ENCODE measurements around the gene LARGE1. TPM values are rescaled to one million over a fixed set of nuclear protein-coding genes. Genes with fewer than 3 reads are reported as not detected.

LARGE1 gene
- polyA plus RNA-seq, 3 donors = 0.05 to 0.13 TPM; not detected in 1

GRCh38 chr22:33459137-33459536 is 461.1 kb downstream of the LARGE1 start:
- Mint-ChIP-seq H3K27ac (no peak overlapping the region), H3K36me3 (no peaks in the 10 kb centered on the region), H3K4me3 (no peak overlapping the region), H3K4me1 (no peaks in the 10 kb centered on the region), H3K27me3 (ENCODE audit: low read depth in 3 of 3) (peaks cover 0 to 1% (median 0%) of the 10 kb centered on the region in 3 donors), H3K9me3 (peaks cover 7 to 25% (median 20%) of the 10 kb centered on the region in 7 donors)
- no peak overlapping the region for H3K27ac ChIP-seq (ENCODE audit: low read depth in 1 of 2, low read length in 2 of 2)
- H2AFZ ChIP-seq (ENCODE audit: insufficient read depth, low read depth, low read length, poor library complexity, severe bottlenecking) = no peak overlapping the region
- no peaks in the 10 kb centered on the region for H3K4me1 ChIP-seq (ENCODE audit: control insufficient read depth in 1 of 2, insufficient read depth in 2 of 2, low read length in 2 of 2)
- H3K79me2 ChIP-seq (ENCODE audit: insufficient read depth, low read length) = no peaks in the 10 kb centered on the region
- H4K20me1 ChIP-seq (ENCODE audit: insufficient read depth, low read length) = no peaks in the 10 kb centered on the region
- no peak for TF ChIP-seq CTCF (IDR thresholded peaks at IDR 0.05)
- no peak overlapping the region for H3K4me3 ChIP-seq (replicated peaks in 1 of 3; ENCODE audit: low read depth in 2 of 3, low read length in 3 of 3)
- H3K36me3 ChIP-seq (replicated peaks in 1 of 2; ENCODE audit: control insufficient read depth in 1 of 2, insufficient read depth in 2 of 2, low read length in 2 of 2) = no peaks in the 10 kb centered on the region
- no CpG with 5 or more reads among the region's 6 CpGs for WGBS (ENCODE audit: insufficient coverage)
- intact Hi-C loops (cut with micrococcal nuclease) = no loop called here
- H3K9ac ChIP-seq (ENCODE audit: insufficient read depth, low read length, poor library complexity, severe bottlenecking) = no peak overlapping the region
- DNase-seq = no peak
- no peak overlapping the region for H3K4me2 ChIP-seq (replicated peaks; ENCODE audit: extremely low read depth, low read length, poor library complexity, severe bottlenecking)
- H3K27me3 ChIP-seq (ENCODE audit: control insufficient read depth in 2 of 2, insufficient read depth in 2 of 2, low read length in 2 of 2) = no peaks in the 10 kb centered on the region
- peaks cover 20 to 22% of the 10 kb centered on the region in 2 donors for H3K9me3 ChIP-seq (replicated peaks in 1 of 2; ENCODE audit: control insufficient read depth in 1 of 2, insufficient read depth in 1 of 2, low read length in 2 of 2)

- Mint-ChIP-seq H3K27me3 (ENCODE audit: low read depth in 3 of 3) (peaks cover 0 to 1% (median 0%) of the 10 kb centered on the region in 3 donors), H3K4me3 (no peak overlapping the region), H3K4me1 (no peaks in the 10 kb centered on the region), H3K27ac (no peak overlapping the region), H3K9me3 (peaks cover 9 to 35% (median 16%) of the 10 kb centered on the region in 7 donors), H3K36me3 (no peaks in the 10 kb centered on the region)
- Histone ChIP-seq H4K20me1 (ENCODE audit: insufficient read depth, low read length) (no peaks in the 10 kb centered on the region), H3K27ac (ENCODE audit: low read depth in 1 of 2, low read length in 2 of 2) (no peak overlapping the region), H3K27me3 (ENCODE audit: control insufficient read depth in 2 of 2, insufficient read depth in 2 of 2, low read length in 2 of 2) (no peaks in the 10 kb centered on the region), H2AFZ (ENCODE audit: insufficient read depth, low read depth, low read length, poor library complexity, severe bottlenecking) (no peak overlapping the region), H3K9me3 (replicated peaks in 1 of 2; ENCODE audit: control insufficient read depth in 1 of 2, insufficient read depth in 1 of 2, low read length in 2 of 2) (peaks cover 20 to 28% of the 10 kb centered on the region in 2 donors), H3K4me1 (ENCODE audit: control insufficient read depth in 1 of 2, insufficient read depth in 2 of 2, low read length in 2 of 2) (no peaks in the 10 kb centered on the region), H3K4me2 (replicated peaks; ENCODE audit: extremely low read depth, low read length, poor library complexity, severe bottlenecking) (no peak overlapping the region), H3K36me3 (replicated peaks in 1 of 2; ENCODE audit: control insufficient read depth in 1 of 2, insufficient read depth in 2 of 2, low read length in 2 of 2) (no peaks in the 10 kb centered on the region), H3K9ac (ENCODE audit: insufficient read depth, low read length, poor library complexity, severe bottlenecking) (no peak overlapping the region), H3K79me2 (ENCODE audit: insufficient read depth, low read length) (no peaks in the 10 kb centered on the region), H3K4me3 (replicated peaks in 1 of 3; ENCODE audit: low read depth in 2 of 3, low read length in 3 of 3) (no peak overlapping the region)
- WGBS (ENCODE audit: insufficient coverage) = 100% methylated on average over 1 of the region's 1 CpG
- intact Hi-C loops (cut with micrococcal nuclease) = no loop called here
- no peak for DNase-seq
- no peak for TF ChIP-seq CTCF (IDR thresholded peaks at IDR 0.05)
Measured at GRCh38 chr22:33456511-33456910, 463.8 kb downstream of the LARGE1 start.
